Transverse colon (tissue), 4 donors: ENCODE measurements around the gene ADD1.

Experiments used
- POLR2A ChIP-seq: fragments of 450-650 bp; IDR thresholded peaks from one replicate; pipeline ENCODE4 v1.6.1; 2016; ENCODE audit warnings: antibody characterized with exemption, mild to moderate bottlenecking, moderate library complexity
- POLR2AphosphoS5 ChIP-seq, 3 donors: sonication (generic); formaldehyde crosslinking; IDR thresholded peaks; one replicate each; pipeline ENCODE4 v1.6.1; 2016; ENCODE audit warnings: antibody characterized with exemption in 3 of 3
- TF ChIP-seq, protein P1 (sequence below), 5 experiments: fragments of 200-600 bp in 3 of 5; fragments of 450-650 bp in 2 of 5; sonication (generic) in 3 of 5; IDR thresholded peaks; 1 replicate in 2 of 5; 2 replicates in 3 of 5; pipeline ENCODE4 v1.5.1; 2016 to 2017; ENCODE audit warnings: antibody characterized with exemption in 5 of 5, inconsistent platforms in 3 of 5, mild to moderate bottlenecking in 2 of 5, moderate library complexity in 1 of 5

DNA sequence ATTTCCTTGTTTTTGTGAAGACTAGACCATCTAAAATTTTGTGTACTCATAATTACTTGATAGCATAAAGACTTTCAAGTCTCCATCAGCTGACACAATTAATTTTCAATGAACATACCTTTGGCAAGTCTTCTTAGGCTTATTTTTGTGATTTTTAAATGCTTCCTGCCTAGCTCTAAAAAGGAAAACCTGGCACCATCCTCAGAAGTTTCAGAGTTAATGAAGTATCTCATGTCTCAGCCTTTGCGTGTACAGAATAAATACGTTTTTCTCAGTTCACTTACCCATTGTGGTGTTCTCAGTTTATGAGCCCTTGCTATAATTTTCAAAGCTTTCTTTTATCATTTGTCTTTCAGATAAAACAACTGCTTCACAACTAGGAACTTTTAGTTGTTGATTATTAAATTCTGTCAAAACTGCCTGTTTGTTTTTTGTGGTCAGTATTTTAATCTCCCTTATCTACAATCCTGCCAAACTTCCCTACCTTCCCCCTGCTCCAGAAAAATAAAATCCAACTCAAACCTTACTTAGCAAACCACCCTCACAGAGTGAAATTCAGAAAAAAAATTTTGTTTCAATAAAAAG is 21.6 kb downstream of the ADD1 start:
- TF ChIP-seq, protein P1, sequence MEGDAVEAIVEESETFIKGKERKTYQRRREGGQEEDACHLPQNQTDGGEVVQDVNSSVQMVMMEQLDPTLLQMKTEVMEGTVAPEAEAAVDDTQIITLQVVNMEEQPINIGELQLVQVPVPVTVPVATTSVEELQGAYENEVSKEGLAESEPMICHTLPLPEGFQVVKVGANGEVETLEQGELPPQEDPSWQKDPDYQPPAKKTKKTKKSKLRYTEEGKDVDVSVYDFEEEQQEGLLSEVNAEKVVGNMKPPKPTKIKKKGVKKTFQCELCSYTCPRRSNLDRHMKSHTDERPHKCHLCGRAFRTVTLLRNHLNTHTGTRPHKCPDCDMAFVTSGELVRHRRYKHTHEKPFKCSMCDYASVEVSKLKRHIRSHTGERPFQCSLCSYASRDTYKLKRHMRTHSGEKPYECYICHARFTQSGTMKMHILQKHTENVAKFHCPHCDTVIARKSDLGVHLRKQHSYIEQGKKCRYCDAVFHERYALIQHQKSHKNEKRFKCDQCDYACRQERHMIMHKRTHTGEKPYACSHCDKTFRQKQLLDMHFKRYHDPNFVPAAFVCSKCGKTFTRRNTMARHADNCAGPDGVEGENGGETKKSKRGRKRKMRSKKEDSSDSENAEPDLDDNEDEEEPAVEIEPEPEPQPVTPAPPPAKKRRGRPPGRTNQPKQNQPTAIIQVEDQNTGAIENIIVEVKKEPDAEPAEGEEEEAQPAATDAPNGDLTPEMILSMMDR (IDR thresholded peaks at IDR 0.05): no peak
- TF ChIP-seq POLR2AphosphoS5 (IDR thresholded peaks at IDR 0.05) (no peak), POLR2A (no peak)
